HG03159 (cell line): Measurements from ENCODE around the gene UNK.
"Not testable (repeated sequence)": the region's sequence is repeated elsewhere in the genome, so short reads cannot be mapped to it uniquely, and the experiment has no call there.

Source experiments
- ATAC-seq: cut with Tn5 transposase; IDR thresholded peaks from one replicate; pipeline ENCODE4 v1.9.1; 2021; ENCODE audit warnings: mild to moderate bottlenecking, moderate library complexity; ENCODE audit not compliant: unreplicated experiment

Gene UNK

GRCh38 chr17:75754378-75755204, 30.0 kb upstream of the UNK start:
- no peak for ATAC-seq

GRCh38 chr17:75755205-75755901, 29.3 kb upstream of the UNK start:
- ATAC-seq = no peak

DNA sequence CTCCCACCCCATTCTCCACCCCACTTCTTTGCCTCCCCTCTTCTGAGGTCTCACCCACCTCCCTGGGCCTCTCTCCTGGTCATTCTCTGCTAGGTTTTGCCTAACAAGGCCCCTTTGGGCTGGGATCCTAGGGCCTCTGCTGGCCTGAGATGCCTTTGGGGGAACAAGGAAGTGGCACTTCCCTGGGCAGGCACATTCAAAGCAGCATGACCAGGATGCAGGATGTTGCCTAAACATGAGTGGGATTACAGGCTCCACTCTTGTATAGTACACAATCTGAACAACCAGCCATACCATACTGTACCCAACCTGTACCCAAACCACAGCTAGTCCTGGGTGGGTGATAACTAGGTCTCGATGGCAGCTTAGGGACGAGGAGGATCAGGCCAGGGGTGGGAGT, 28.6 kb upstream of the UNK start:
- no peak for ATAC-seq

DNA sequence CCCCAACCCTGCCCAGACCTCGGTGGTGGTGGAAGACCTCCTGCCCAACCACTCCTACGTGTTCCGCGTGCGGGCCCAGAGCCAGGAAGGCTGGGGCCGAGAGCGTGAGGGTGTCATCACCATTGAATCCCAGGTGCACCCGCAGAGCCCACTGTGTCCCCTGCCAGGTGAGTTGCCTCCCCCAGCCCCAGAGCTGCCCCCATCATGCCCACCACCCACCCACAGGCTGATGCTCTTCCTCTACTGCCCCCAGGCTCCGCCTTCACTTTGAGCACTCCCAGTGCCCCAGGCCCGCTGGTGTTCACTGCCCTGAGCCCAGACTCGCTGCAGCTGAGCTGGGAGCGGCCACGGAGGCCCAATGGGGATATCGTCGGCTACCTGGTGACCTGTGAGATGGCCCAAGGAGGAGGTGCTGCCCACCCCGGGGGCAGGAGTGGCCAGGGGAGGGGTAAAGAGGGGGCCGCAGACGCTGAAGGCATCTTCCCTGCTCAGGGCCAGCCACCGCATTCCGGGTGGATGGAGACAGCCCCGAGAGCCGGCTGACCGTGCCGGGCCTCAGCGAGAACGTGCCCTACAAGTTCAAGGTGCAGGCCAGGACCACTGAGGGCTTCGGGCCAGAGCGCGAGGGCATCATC, 28.0 kb upstream of the UNK start:
- ATAC-seq = no peak

GRCh38 chr17:75757086-75757681, 27.4 kb upstream of the UNK start:
- no peak for ATAC-seq

- ATAC-seq = no peak
Observed at GRCh38 chr17:75758131-75758905, 26.3 kb upstream of the UNK start.

DNA sequence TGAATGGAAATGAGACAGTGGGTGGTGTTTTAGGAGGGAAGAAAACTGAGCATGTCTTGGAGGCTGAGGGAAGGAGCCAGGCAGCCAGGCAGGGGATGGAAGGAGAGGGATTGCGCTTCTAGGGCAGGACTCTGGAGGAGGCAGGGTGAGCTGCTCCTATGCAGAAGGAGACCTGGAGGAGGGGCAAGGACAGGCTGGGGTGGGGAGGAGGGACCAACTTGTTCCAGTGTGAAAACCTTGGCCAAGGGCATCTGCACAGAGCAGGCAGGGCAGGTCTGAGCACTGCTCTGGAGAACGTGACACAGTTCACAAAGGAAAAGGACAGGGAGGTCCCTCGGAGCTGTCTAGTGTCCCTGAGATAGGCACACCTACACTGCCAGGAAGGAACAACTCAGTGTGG, 25.1 kb upstream of the UNK start:
- ATAC-seq = no peak

DNA sequence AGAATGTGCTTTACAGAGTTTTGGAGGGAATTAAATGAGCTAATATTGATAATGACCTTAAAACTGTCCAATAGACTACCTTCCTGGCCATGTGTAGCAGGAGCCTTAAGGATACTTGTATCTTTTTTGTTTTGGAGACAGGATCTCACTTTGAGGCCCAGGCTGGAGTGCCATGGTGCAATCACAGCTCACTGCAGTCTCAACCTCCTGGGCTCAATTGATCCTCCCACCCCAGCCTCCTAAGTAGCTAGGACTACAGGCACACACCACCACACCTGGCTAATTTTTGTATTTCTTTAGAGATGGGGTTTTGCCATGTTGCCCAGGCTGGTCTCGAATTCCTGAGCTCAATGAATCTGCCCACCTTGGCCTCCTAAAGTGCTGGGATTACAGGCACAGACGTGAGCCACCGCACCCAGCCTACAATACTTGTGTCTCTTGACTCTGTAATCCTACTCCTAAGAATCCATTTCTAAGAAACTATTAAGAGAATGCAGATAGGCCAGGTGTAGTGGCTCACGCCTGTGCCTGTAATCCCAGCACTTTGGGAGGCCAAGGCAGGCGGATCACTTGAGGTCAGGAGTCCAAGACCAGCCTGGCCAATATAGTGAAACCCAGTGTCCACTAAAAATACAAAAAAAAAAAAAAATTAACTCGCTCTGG, 24.5 kb upstream of the UNK start:
- ATAC-seq = not testable (repeated sequence)

- no peak for ATAC-seq
Observed at GRCh38 chr17:75762513-75763268, 21.9 kb upstream of the UNK start.

DNA sequence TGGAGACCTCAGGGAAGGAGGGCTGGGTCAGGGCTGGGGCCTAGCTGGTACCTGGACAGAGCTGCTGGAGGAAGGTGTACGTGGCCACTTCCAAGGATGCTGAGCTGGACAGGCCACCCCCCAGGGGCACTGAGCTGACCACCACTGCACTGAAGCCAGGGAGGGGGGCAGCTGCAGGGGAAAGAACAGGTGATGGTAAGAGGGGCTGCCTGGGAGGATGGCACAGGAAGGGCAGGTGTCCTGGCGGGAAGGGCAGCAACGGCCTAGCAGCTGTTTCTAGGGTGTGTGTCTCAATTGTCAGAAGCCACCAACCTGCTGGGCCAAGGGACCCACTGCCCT, 21.4 kb upstream of the UNK start:
- ATAC-seq = no peak

DNA sequence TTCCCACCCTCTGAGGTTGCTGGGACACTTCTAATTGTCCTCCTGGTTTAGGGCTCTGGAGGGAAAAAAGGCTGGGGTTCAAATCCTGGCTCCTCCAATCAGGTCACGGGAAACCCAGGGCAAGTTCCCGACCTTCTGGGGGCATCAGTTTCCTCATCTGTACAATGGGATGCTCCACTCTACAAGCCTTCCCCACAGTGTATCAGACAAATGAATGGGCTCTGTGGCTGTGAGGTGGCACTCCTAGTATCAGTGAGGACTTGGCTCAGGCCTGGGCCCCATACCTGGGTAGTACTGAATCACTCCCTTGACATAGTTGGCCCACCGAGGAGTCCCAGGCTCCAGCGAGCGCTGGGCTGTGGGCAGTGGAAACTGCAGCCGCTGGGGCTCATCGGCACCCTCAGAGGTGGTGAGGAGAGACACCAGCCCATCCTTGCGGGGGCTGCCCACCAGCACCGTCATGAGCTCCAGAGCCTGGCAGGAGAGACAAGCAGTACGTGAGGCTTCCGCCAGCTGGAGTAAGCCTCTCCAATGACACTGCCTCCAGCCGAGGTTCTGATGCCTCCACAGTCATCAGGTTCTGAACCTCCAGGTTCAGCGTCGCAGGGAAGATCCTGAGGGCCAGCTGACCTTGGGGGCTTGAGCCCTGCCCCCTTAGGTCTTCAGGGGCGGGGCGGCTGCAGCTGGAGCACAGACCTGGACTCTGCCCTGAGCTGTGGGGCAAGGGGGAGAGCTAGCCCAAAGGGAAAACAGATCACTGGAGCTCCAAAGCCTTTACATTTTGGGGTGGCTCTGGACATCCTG, 20.8 kb upstream of the UNK start:
- no peak for ATAC-seq

- ATAC-seq = no peak
Observed at GRCh38 chr17:75764417-75764710, 20.2 kb upstream of the UNK start.

DNA sequence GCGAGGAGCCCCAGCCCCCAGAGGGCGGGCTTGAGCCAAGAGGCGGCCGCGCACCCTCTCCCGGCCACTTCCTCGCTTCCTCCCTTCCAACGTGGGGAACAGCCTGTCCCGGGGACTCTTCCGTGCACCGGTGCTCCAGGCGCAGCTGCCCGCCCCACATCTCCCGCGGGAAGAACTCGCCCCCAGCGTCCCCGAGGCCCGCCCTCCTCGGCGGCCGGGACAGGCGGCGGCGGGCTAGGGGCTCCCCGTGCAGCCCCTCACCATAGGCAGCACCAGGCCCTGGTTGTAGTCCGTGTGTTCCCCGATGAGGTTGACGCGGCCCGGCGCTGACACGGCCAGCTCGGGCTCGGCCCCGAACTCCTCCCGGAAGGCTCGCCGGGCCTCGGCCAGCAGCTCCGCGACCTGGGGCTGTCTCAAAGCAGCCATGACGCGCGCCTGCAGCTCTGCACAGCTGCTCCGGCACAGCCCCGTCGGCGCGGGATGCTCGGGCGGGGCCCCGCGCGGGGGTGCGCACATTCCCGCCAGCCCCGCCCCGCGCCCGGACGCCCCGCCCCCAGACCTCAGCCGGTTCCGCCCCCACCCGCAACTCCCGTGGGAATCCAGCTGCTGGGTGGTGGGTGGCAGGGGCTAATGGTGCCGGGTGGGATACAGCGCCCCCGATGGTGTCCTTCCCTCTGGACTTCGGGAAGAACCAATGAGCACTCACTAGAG, 19.7 kb upstream of the UNK start, which contains the start of gene GALK1:
Gene GALK1, minus strand, starts transcription at position 482 of the 711 bp plus-strand sequence. Its CDS starts 56 bp downstream, at position 426.
- peak; percentile 72 for ATAC-seq

- no peak for ATAC-seq
Observed at GRCh38 chr17:75765981-75766380, 18.6 kb upstream of the UNK start.

GRCh38 chr17:75767881-75768280, 16.7 kb upstream of the UNK start:
- ATAC-seq = no peak

DNA sequence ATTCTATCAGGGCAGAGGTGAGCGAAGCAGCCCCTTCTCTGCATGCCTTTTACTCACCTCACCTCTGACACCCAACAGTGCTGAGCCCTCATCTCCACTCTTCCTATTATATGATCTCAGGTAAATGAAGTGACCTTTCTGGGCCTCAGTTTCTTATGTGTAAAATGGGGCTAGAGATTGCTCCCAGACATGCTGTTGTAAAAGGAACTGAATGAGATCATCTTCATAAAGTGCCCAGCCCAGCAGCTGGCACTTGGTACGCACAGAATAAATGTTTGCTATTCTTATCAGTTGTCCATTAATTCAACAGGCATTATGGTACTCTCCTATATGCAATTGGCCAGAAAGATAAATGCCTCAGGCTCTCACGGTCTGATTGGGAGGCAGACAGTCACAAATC, 15.1 kb upstream of the UNK start:
- no peak for ATAC-seq

DNA sequence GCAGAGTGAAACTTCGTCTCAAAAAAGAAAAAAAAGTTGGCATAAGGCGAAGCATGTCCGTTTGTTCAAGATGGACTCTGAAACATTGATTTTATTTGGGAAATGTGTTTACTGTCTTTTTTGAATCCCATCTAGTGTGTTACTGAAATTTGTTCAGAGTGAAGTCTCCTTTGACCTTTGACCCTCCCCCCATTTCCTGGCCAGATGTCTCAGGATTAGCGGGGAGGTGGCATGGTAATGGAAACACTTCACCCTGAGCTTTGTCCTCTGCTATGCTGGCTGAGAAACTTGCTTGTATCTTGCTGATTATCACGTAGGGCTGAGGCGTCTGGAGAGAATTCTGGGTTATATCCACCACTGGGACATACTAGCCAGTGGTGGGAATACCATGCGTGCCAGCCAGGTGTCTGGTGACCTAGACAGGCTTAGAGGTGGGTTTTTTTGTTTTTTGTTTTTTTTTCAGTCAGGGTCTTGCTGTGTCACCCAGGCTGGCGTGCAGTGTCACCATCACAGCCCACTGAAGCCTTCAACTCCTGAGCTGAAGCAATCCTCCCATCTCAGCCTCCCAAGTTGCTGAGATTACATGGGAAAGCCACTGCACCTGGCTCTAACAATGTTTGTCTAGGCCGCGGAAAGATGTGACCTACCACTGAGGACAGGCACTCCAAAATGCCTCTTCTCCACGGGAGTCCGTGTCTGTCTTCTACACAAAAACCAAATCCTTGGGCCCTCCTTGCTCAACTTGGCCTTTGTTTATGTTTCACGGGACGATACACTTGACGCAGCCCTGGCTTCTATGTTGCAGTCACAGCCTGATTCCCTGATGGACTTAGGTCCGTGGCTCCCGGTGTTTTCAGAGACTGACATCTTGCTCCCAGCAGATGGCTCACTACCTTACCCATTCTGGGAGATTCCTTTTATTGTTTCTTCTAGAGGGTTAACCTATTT, 13.0 kb upstream of the UNK start:
- no peak for ATAC-seq
